ENCODE measurements around the gene ACTR2.
A peak's percentile ranks its signal among the peaks of the same experiment; 100 is the strongest.
"Not testable (repeated sequence)": the region's sequence is repeated elsewhere in the genome, so short reads cannot be mapped to it uniquely, and the experiment has no call there.

Gene ACTR2

GRCh38 chr2:65227456-65228262 is at the start of gene ACTR2:
TSS of gene ACTR2 (plus strand) at chr2:65227831. CDS start at chr2:65227910, 79 bp downstream.
- peak; percentile 91 for DNase-seq

- no peak for DNase-seq
Observed at GRCh38 chr2:65182570-65182969, 45.1 kb upstream of the ACTR2 start.

GRCh38 chr2:65183406-65183805 is 44.2 kb upstream of the ACTR2 start:
- DNase-seq = not testable (repeated sequence)

GRCh38 chr2:65185012-65185411 is 42.6 kb upstream of the ACTR2 start:
- DNase-seq = no peak

- no peak for DNase-seq
Observed at GRCh38 chr2:65186093-65186868, 41.4 kb upstream of the ACTR2 start.

GRCh38 chr2:65186872-65187851 is 40.5 kb upstream of the ACTR2 start:
- DNase-seq = peak; percentile 19

GRCh38 chr2:65193446-65193845 is 34.2 kb upstream of the ACTR2 start:
- no peak for DNase-seq

- DNase-seq = no peak
Observed at GRCh38 chr2:65198737-65199136, 28.9 kb upstream of the ACTR2 start.

- no peak for DNase-seq
Observed at GRCh38 chr2:65199166-65199565, 28.5 kb upstream of the ACTR2 start.

GRCh38 chr2:65199891-65200290 is 27.7 kb upstream of the ACTR2 start:
- no peak for DNase-seq

- DNase-seq = no peak
Observed at GRCh38 chr2:65204461-65205210, 23.0 kb upstream of the ACTR2 start.

GRCh38 chr2:65212115-65212514 is 15.5 kb upstream of the ACTR2 start:
- no peak for DNase-seq

GRCh38 chr2:65212619-65213018 is 15.0 kb upstream of the ACTR2 start:
- DNase-seq = no peak

GRCh38 chr2:65213035-65213434 is 14.6 kb upstream of the ACTR2 start:
- DNase-seq = no peak

GRCh38 chr2:65214361-65214760 is 13.3 kb upstream of the ACTR2 start:
- DNase-seq = no peak

- no peak for DNase-seq
Observed at GRCh38 chr2:65214843-65215242, 12.8 kb upstream of the ACTR2 start.

GRCh38 chr2:65215946-65216345 is 11.7 kb upstream of the ACTR2 start:
- no peak for DNase-seq

GRCh38 chr2:65220432-65221131 is 7.0 kb upstream of the ACTR2 start:
- DNase-seq = no peak

GRCh38 chr2:65221275-65221674 is 6.4 kb upstream of the ACTR2 start:
- not testable (repeated sequence) for DNase-seq

GRCh38 chr2:65227020-65227455 is 593 bp upstream of the ACTR2 start:
- DNase-seq = no peak

- peak; percentile 25 for DNase-seq
Observed at GRCh38 chr2:65228263-65228750, 676 bp downstream of the ACTR2 start.
